Lower leg skin (tissue), 3 donors: ENCODE measurements around the gene LPCAT3.

Experiments used
- CTCF ChIP-seq, 3 donors: fragments of 450-650 bp; IDR thresholded peaks; one replicate each; pipeline ENCODE4 v1.5.1; 2016; ENCODE audit warnings: antibody characterized with exemption in 3 of 3, mild to moderate bottlenecking in 3 of 3, moderate library complexity in 2 of 3
- POLR2A ChIP-seq, 2 donors: fragments of 450-650 bp; IDR thresholded peaks; one replicate each; pipeline ENCODE4 v1.6.1; 2016 to 2017; ENCODE audit warnings: antibody characterized with exemption in 2 of 2, mild to moderate bottlenecking in 1 of 2, moderate library complexity in 1 of 2

GRCh38 chr12:7065073-7065623, 46.9 kb upstream of the LPCAT3 start:
- no peak for TF ChIP-seq CTCF (IDR thresholded peaks at IDR 0.05)
- TF ChIP-seq POLR2A (IDR thresholded peaks at IDR 0.05): no peak
